Skeletal muscle tissue (tissue), 4 donors: ENCODE measurements around the gene HYLS1. TPM values are rescaled to one million over a fixed set of nuclear protein-coding genes. Genes with fewer than 3 reads are reported as not detected.
A peak's percentile ranks its signal among the peaks of the same experiment; 100 is the strongest.

Experiments
- H3K27ac ChIP-seq: one replicate; pipeline ENCODE4 v1.7.0; 2013; ENCODE audit warnings: mild to moderate bottlenecking, low read depth, low read length, inconsistent platforms
- H3K27me3 ChIP-seq, 3 donors: one replicate each; pipeline ENCODE4 v1.7.0; 2013; ENCODE audit warnings: low read length in 3 of 3; ENCODE audit not compliant: control insufficient read depth in 3 of 3, insufficient read depth in 3 of 3
- H3K36me3 ChIP-seq, 3 donors: one replicate each; pipeline ENCODE4 v1.7.0; 2013; ENCODE audit warnings: low read length in 3 of 3; ENCODE audit not compliant: control insufficient read depth in 3 of 3, insufficient read depth in 3 of 3
- H3K4me1 ChIP-seq, 3 donors: one replicate each; pipeline ENCODE4 v1.7.0; 2013; ENCODE audit warnings: low read length in 3 of 3, mild to moderate bottlenecking in 3 of 3; ENCODE audit not compliant: control insufficient read depth in 3 of 3, insufficient read depth in 3 of 3
- H3K4me3 ChIP-seq, 3 donors: one replicate each; pipeline ENCODE4 v1.7.0; 2013; ENCODE audit warnings: low read length in 3 of 3
- H3K9ac ChIP-seq, 3 donors: one replicate each; pipeline ENCODE4 v1.7.0; 2013; ENCODE audit warnings: low read length in 3 of 3, mild to moderate bottlenecking in 3 of 3, moderate library complexity in 2 of 3, low read depth in 1 of 3
- H3K9me3 ChIP-seq, 3 donors: one replicate each; pipeline ENCODE4 v1.7.0; 2013; ENCODE audit warnings: low read length in 3 of 3; ENCODE audit not compliant: control insufficient read depth in 3 of 3
- total RNA-seq: library from RNA; depleted of rRNA; stranded (reverse); fragments of >200 nt; gene quantifications from one replicate; pipeline ENCODE4 v1.2.3, GENCODE V29; 2014
- donor health status: Osteomylitis.

The HYLS1 gene
- total RNA-seq, 1 donor from 2014 or later, result 5.2 TPM

GRCh38 chr11:125941267-125941618 lies 53.8 kb downstream of the HYLS1 start:
- no peaks in the 10 kb centered on the region for H3K9me3 ChIP-seq
- H3K4me1 ChIP-seq, result peaks cover 5 to 8% (median 5%) of the 10 kb centered on the region in 3 donors
- no peaks in the 10 kb centered on the region for H3K36me3 ChIP-seq
- H3K4me3 ChIP-seq, result no peak overlapping the region
- H3K27me3 ChIP-seq, result no peaks in the 10 kb centered on the region
- no peak overlapping the region for H3K9ac ChIP-seq
- H3K27ac ChIP-seq, result no peak overlapping the region

- Histone ChIP-seq H3K4me3 (peak overlapping the region in 1 of 3 donors; percentile 23), H3K27me3 (no peaks in the 10 kb centered on the region), H3K4me1 (peaks cover 5 to 8% (median 5%) of the 10 kb centered on the region in 3 donors), H3K9me3 (no peaks in the 10 kb centered on the region), H3K27ac (no peak overlapping the region), H3K9ac (peak overlapping the region in 2 of 3 donors; percentile 40 to 54), H3K36me3 (no peaks in the 10 kb centered on the region)
Measured at GRCh38 chr11:125941619-125942611, 54.4 kb downstream of the HYLS1 start.

- Histone ChIP-seq H3K9me3 (no peaks in the 10 kb centered on the region), H3K36me3 (no peaks in the 10 kb centered on the region), H3K4me1 (peaks cover 5 to 8% (median 5%) of the 10 kb centered on the region in 3 donors), H3K9ac (no peak overlapping the region), H3K27ac (no peak overlapping the region), H3K27me3 (no peaks in the 10 kb centered on the region), H3K4me3 (no peak overlapping the region)
Measured at GRCh38 chr11:125942771-125943428, 55.4 kb downstream of the HYLS1 start.

GRCh38 chr11:125943661-125944349 lies 56.3 kb downstream of the HYLS1 start:
- H3K36me3 ChIP-seq, result no peaks in the 10 kb centered on the region
- H3K9ac ChIP-seq, result no peak overlapping the region
- no peak overlapping the region for H3K4me3 ChIP-seq
- H3K4me1 ChIP-seq, result peaks cover 5 to 8% (median 5%) of the 10 kb centered on the region in 3 donors
- peaks cover 0 to 3% (median 0%) of the 10 kb centered on the region in 3 donors for H3K27me3 ChIP-seq
- no peaks in the 10 kb centered on the region for H3K9me3 ChIP-seq
- H3K27ac ChIP-seq, result no peak overlapping the region

GRCh38 chr11:125944350-125945010 lies 57.0 kb downstream of the HYLS1 start:
- Histone ChIP-seq H3K4me1 (peaks cover 5 to 8% (median 5%) of the 10 kb centered on the region in 3 donors), H3K36me3 (no peaks in the 10 kb centered on the region), H3K4me3 (no peak overlapping the region), H3K9ac (no peak overlapping the region), H3K27me3 (peaks cover 0 to 3% (median 0%) of the 10 kb centered on the region in 3 donors), H3K27ac (no peak overlapping the region), H3K9me3 (no peaks in the 10 kb centered on the region)

- Histone ChIP-seq H3K9ac (no peak overlapping the region), H3K36me3 (no peaks in the 10 kb centered on the region), H3K27ac (no peak overlapping the region), H3K4me1 (peaks cover 5 to 8% (median 5%) of the 10 kb centered on the region in 3 donors), H3K27me3 (peaks cover 0 to 3% (median 0%) of the 10 kb centered on the region in 3 donors), H3K4me3 (no peak overlapping the region), H3K9me3 (no peaks in the 10 kb centered on the region)
Measured at GRCh38 chr11:125945011-125945796, 57.7 kb downstream of the HYLS1 start.

GRCh38 chr11:125945797-125946520 lies 58.5 kb downstream of the HYLS1 start, which contains the start of gene VSIG10L2:
Gene VSIG10L2, plus strand, starts transcription at chr11:125946044. Its CDS starts 12 bp downstream, at chr11:125946056.
- Histone ChIP-seq H3K9ac (no peak within 1 kb of the TSS), H3K27me3 (peaks cover 0 to 3% (median 0%) of the 10 kb centered on the region in 3 donors), H3K27ac (no peak within 1 kb of the TSS), H3K4me3 (no peak within 1 kb of the TSS), H3K9me3 (no peaks in the 10 kb centered on the region), H3K4me1 (peaks cover 8 to 12% (median 9%) of the 10 kb centered on the region in 3 donors), H3K36me3 (no peaks in the 10 kb centered on the region)

GRCh38 chr11:125946712-125947418 lies 59.4 kb downstream of the HYLS1 start:
- Histone ChIP-seq H3K27ac (no peak overlapping the region), H3K36me3 (no peaks in the 10 kb centered on the region), H3K4me3 (no peak overlapping the region), H3K9me3 (no peaks in the 10 kb centered on the region), H3K4me1 (peaks cover 15 to 18% (median 16%) of the 10 kb centered on the region in 3 donors), H3K9ac (no peak overlapping the region), H3K27me3 (peaks cover 0 to 6% (median 0%) of the 10 kb centered on the region in 3 donors)
